Upper lobe of left lung (tissue), 6 donors: Measurements from ENCODE around the gene SRCIN1. TPM values are rescaled to one million over a fixed set of nuclear protein-coding genes. Genes with fewer than 3 reads are reported as not detected.

Experiments
- ATAC-seq, 2 donors: fragments of 200-7000 bp; cut with Tn5 transposase; one replicate each; pipeline ENCODE4 v1.9.1; 2022; ENCODE audit warnings: mild to moderate bottlenecking in 2 of 2, moderate library complexity in 2 of 2; ENCODE audit not compliant: low FRiP score in 2 of 2
- DNase-seq, 2 donors: peaks; one replicate each; pipeline ENCODE4 v3.0.0-alpha.2; 2019 to 2020
- H3K27ac ChIP-seq, 4 donors: fragments of 200-600 bp; sonication (generic); one replicate each; pipeline ENCODE4 v1.5.1; 2016 to 2019
- H3K27me3 ChIP-seq, 4 donors: fragments of 200-600 bp; sonication (generic); one replicate each; pipeline ENCODE4 v1.5.1; 2017 to 2019
- H3K36me3 ChIP-seq, 4 donors: fragments of 200-600 bp; sonication (generic); one replicate each; pipeline ENCODE4 v1.5.1; 2016 to 2019
- H3K4me1 ChIP-seq, 4 donors: fragments of 200-600 bp; sonication (generic); one replicate each; pipeline ENCODE4 v1.5.1; 2018 to 2019
- H3K4me3 ChIP-seq, 4 donors: fragments of 200-600 bp; sonication (generic); one replicate each; pipeline ENCODE4 v1.5.1; 2017 to 2019; ENCODE audit warnings: mild to moderate bottlenecking in 2 of 4, moderate library complexity in 1 of 4
- H3K9me3 ChIP-seq, 4 donors: fragments of 200-600 bp; sonication (generic); one replicate each; pipeline ENCODE4 v1.5.1; 2018 to 2019
- EP300 ChIP-seq, 4 donors: sonication (generic); formaldehyde crosslinking; IDR thresholded peaks; one replicate each; pipeline ENCODE4 v1.5.1; 2017; ENCODE audit warnings: antibody characterized with exemption in 4 of 4, control low read depth in 2 of 4
- POLR2A ChIP-seq, 4 donors: fragments of 450-650 bp; IDR thresholded peaks; one replicate each; pipeline ENCODE4 v1.5.1; 2016 to 2017; ENCODE audit warnings: antibody characterized with exemption in 4 of 4, mild to moderate bottlenecking in 2 of 4
- POLR2AphosphoS5 ChIP-seq, 2 donors: sonication (generic); formaldehyde crosslinking; IDR thresholded peaks; one replicate each; pipeline ENCODE4 v1.5.1; 2017; ENCODE audit warnings: antibody characterized with exemption in 2 of 2
- WGBS, 2 donors: methylation state at CpG; one replicate each; pipeline ENCODE4 v1.1.5; 2017 to 2018; 5-methylcytosine and 5-hydroxymethylcytosine counted together
- total RNA-seq, 6 donors: library from RNA; depleted of rRNA in 4 of 6; stranded (reverse); fragments of >200 nt in 4 of 6; gene quantifications; one replicate each; pipeline versions ENCODE4 v1.1.0 to v1.2.1, GENCODE V29; 2016 to 2021
- TF ChIP-seq, protein P1 (sequence below), 6 experiments: fragments of 450-650 bp in 4 of 6; fragments of 200-600 bp in 2 of 6; sonication (generic) in 2 of 6; IDR thresholded peaks; one replicate each; pipeline ENCODE4 v1.5.1; 2016 to 2019; ENCODE audit warnings: antibody characterized with exemption in 6 of 6
- donor health status: DM: no; HTN: no; CAD: no; lungs with moderate emphysema.
- donor health status: DM: no; HTN: yes; CAD: no; lungs with severe emphysema.

The SRCIN1 gene
- total RNA-seq, 6 donors from 2014 or later = 1.6 to 16.6 (median 5.6) TPM

DNA sequence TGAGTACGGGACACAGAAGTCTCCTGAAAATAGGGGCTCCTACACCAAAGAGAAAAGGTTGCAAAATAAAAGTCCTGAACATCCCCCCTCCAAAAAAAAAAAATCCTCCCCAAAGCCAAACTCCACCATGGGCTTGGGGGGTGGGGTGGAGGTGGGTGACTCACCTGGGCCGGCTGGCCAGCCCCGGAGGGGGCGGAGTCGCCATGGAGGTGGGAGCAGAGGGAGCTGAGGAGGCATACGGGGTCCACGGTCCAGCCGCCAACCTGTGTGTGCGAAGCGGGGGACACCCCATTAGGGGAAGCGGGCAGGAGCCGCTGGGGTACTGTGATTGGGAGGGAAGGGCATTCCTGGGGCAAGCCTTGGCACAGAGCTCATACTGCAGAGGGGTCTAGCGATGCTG lies 31.0 kb downstream of the SRCIN1 start:
- no peaks in the 10 kb centered on the region for H3K9me3 ChIP-seq
- H3K27me3 ChIP-seq = peaks cover 1 to 50% (median 32%) of the 10 kb centered on the region in 4 donors
- no peaks in the 10 kb centered on the region for H3K36me3 ChIP-seq
- WGBS, 2 donors = 60 to 62% methylated on average over 12 to 13 of the region's 13 CpGs
- DNase-seq (peak in 1 of 2 donors; percentile 67), ATAC-seq (no peak)
- TF ChIP-seq, protein P1, sequence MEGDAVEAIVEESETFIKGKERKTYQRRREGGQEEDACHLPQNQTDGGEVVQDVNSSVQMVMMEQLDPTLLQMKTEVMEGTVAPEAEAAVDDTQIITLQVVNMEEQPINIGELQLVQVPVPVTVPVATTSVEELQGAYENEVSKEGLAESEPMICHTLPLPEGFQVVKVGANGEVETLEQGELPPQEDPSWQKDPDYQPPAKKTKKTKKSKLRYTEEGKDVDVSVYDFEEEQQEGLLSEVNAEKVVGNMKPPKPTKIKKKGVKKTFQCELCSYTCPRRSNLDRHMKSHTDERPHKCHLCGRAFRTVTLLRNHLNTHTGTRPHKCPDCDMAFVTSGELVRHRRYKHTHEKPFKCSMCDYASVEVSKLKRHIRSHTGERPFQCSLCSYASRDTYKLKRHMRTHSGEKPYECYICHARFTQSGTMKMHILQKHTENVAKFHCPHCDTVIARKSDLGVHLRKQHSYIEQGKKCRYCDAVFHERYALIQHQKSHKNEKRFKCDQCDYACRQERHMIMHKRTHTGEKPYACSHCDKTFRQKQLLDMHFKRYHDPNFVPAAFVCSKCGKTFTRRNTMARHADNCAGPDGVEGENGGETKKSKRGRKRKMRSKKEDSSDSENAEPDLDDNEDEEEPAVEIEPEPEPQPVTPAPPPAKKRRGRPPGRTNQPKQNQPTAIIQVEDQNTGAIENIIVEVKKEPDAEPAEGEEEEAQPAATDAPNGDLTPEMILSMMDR (IDR thresholded peaks at IDR 0.05) = no peak
- TF ChIP-seq POLR2AphosphoS5 (IDR thresholded peaks at IDR 0.05) = no peak
- TF ChIP-seq EP300 (IDR thresholded peaks at IDR 0.05) = no peak
- no peak for TF ChIP-seq POLR2A (IDR thresholded peaks at IDR 0.05)
- H3K4me3 ChIP-seq = no peak overlapping the region
- no peak overlapping the region for H3K27ac ChIP-seq
- H3K4me1 ChIP-seq = peaks cover 17 to 31% (median 21%) of the 10 kb centered on the region in 4 donors

DNA sequence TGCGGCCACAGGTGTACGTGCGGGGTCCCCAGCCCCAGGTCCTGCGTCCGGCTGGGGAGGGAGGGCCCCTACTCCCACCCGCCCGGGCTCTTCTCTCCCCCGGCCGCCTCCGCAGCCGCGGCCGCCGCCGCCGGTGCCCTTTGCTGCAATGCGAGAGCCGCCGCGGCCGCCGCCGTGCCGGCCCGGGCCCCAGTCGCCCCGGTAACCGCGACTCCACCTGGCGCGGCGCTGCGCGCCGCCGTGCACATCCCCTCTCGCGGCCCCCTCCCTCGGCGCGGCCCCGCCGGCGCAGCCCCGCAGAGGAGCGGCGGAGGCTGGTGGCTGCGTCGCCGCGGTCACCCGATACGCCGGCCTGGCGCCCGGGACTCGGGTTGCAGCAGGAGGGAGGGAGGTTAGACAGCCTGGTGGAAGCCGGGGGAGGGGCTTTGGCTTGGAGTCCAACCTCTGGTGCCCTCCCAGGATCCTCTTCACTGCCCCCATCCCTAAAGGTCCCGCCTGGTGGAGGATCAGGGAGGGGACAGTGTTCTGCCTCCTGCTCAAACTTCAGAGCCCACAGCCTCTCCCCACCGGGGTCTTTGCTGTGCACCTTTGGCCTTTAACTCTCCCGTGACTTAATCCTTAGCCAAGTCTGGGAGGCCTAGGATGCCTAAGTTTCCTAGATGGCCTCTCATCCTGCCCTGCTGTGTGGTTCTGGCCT lies 32.9 kb downstream of the SRCIN1 start:
- Histone ChIP-seq H3K27ac (no peak overlapping the region), H3K36me3 (no peaks in the 10 kb centered on the region), H3K9me3 (no peaks in the 10 kb centered on the region), H3K4me1 (peaks cover 9 to 19% (median 13%) of the 10 kb centered on the region in 4 donors), H3K4me3 (peak overlapping the region in 3 of 4 donors; percentile 32 to 43 (median 34)), H3K27me3 (peaks cover 0 to 31% (median 20%) of the 10 kb centered on the region in 4 donors)
- DNase-seq (peak in 1 of 2 donors; percentile 89), ATAC-seq (no peak)
- TF ChIP-seq, protein P1 (IDR thresholded peaks at IDR 0.05) = no peak
- TF ChIP-seq EP300 (IDR thresholded peaks at IDR 0.05) (no peak), POLR2AphosphoS5 (IDR thresholded peaks at IDR 0.05) (no peak), POLR2A (IDR thresholded peaks at IDR 0.05) (no peak)
- 2% methylated on average over 54 of the region's 61 CpGs; no CpG with 5 or more reads in 1 of the 2 donors for WGBS, 2 donors

DNA sequence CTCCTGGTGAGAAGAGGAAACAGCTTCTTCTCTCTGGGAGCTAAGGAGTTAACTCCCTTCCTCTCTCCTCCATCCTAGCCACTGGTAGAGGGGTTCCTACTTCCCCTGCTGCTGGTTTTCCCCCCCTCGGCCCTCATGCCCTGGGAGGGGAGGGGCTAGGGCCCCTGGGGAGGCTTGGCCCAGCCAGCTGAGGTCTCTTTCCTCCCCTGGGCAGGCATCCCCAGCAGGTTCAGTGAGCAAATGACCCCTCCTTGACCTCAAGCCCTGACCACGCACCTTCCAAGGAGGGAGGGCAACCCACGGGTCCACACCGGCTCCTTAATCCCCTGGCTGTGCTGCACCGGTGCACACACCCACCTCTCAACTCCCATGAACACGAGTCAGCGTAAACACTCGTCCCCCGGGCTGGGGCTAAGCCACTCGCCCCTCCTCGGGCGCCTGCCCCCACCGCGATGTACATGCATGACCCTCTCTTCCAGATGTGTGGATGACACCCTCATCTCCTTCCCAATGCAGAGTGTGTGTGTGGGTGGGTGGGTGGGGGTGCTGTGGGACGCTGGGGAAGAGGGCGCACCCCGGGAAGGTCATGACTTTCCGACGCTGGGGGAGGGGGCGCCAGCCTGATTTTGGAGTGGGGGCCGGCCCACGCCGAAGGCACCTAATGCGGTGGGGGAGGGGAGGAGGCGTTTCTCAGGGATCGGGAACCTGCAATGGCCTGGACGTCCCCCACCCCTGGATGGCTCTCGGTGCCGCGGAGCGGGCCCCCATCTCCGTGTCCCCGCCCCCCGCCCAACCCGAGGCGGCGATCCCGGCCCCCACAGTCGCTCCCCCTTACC lies 33.7 kb downstream of the SRCIN1 start:
- ATAC-seq (no peak), DNase-seq (peak in 1 of 2 donors; percentile 68)
- Histone ChIP-seq H3K4me3 (peak overlapping the region in 3 of 4 donors; percentile 32 to 43 (median 34)), H3K9me3 (no peaks in the 10 kb centered on the region), H3K27me3 (peaks cover 0 to 28% (median 19%) of the 10 kb centered on the region in 4 donors), H3K36me3 (no peaks in the 10 kb centered on the region), H3K4me1 (peaks cover 9 to 19% (median 13%) of the 10 kb centered on the region in 4 donors), H3K27ac (no peak overlapping the region)
- TF ChIP-seq POLR2A (IDR thresholded peaks at IDR 0.05) (no peak), EP300 (IDR thresholded peaks at IDR 0.05) (no peak), POLR2AphosphoS5 (IDR thresholded peaks at IDR 0.05) (no peak)
- TF ChIP-seq, protein P1 (IDR thresholded peaks at IDR 0.05) = no peak
- 3 to 12% methylated on average over 13 to 21 of the region's 39 CpGs for WGBS, 2 donors

DNA sequence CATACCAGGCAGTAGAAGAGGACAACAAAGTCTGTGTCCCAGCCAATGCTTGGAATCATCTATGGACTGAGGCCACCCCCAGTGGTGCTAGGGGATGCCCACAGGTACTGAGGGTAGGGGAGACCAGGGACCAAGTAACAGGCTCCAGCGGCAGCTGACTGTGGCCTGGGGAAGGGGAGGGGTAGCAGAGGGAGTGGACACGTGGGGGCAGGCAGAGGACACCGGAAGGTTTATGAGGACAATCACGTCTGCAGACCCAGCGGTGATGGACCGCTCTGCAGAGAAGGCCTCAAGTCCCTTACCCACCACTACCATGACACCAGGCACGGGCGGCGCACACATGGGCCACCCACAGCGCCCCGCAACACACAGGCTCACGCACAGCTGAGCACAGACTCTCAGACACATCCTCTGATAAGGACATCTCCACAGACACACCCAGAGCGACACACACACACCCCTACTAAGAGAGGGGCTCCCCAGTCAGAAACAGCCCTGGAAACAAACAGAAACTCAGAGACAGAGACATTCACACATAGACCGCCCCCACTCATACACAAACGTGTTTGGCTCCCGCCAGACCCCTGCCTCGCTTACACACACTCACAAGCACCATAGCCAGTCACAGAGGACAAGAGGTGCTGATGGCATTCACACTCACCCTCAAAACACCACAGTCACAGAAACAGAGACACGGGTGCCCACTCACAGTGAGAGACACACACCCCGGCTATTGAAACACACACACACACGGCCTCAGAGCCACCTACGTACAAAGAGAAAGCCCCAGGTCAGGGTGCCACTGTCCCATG lies 35.8 kb downstream of the SRCIN1 start:
- no peak for TF ChIP-seq EP300 (IDR thresholded peaks at IDR 0.05)
- TF ChIP-seq POLR2A (IDR thresholded peaks at IDR 0.05) = no peak
- no peak for TF ChIP-seq POLR2AphosphoS5 (IDR thresholded peaks at IDR 0.05)
- TF ChIP-seq, protein P1 (IDR thresholded peaks at IDR 0.05) = no peak
- no peaks in the 10 kb centered on the region for H3K9me3 ChIP-seq
- peaks cover 9 to 19% (median 13%) of the 10 kb centered on the region in 4 donors for H3K4me1 ChIP-seq
- H3K27ac ChIP-seq = no peak overlapping the region
- H3K27me3 ChIP-seq = peaks cover 0 to 36% (median 23%) of the 10 kb centered on the region in 4 donors
- DNase-seq = peak in 1 of 2 donors; percentile 62
- H3K36me3 ChIP-seq = no peaks in the 10 kb centered on the region
- 73 to 87% methylated on average over 3 to 19 of the region's 21 CpGs for WGBS, 2 donors
- ATAC-seq = no peak
- H3K4me3 ChIP-seq = no peak overlapping the region
